NB4 (cell line): ENCODE data around the gene CCDC85A.

Experiments
- CTCF ChIP-seq: IDR thresholded peaks from one replicate; pipeline ENCODE4 v1.5.1; 2012; ENCODE audit warnings: low read depth, low read length
- MAX ChIP-seq: IDR thresholded peaks from 2 replicates; pipeline ENCODE4 v1.6.1; 2011; ENCODE audit warnings: low read depth, low read length
- MYC ChIP-seq: IDR thresholded peaks from 2 replicates; pipeline ENCODE4 v1.6.1; 2011; ENCODE audit warnings: low read depth, low read length
- POLR2A ChIP-seq: IDR thresholded peaks from 2 replicates; pipeline ENCODE4 v1.6.1; 2011; ENCODE audit warnings: mild to moderate bottlenecking; ENCODE audit not compliant: insufficient read length; ENCODE audit errors: extremely low read depth

GRCh38 chr2:56347881-56348280, 164.1 kb downstream of the CCDC85A start:
- TF ChIP-seq CTCF: no peak
- no peak for TF ChIP-seq POLR2A
- no peak for TF ChIP-seq MAX
- TF ChIP-seq MYC: no peak
